H54 (cell line): ENCODE results near the gene PCSK6.
"Not testable (repeated sequence)": the region's sequence is repeated elsewhere in the genome, so short reads cannot be mapped to it uniquely, and the experiment has no call there.

Source experiments
- DNase-seq: peaks from one replicate; pipeline ENCODE4 v3.0.0; 2011; ENCODE audit warnings: low spot score, mixed read lengths; ENCODE audit not compliant: insufficient read length
- FAIRE-seq: peaks from 3 replicates; lab custom pipeline; 2011; peaks lifted over from hg19 to GRCh38; lab: Jason Lieb, UNC
- POLR2A ChIP-seq: IDR thresholded peaks from 2 replicates; pipeline ENCODE4 v1.6.1; 2011; ENCODE audit warnings: low read depth, mild to moderate bottlenecking, low read length

The PCSK6 gene

DNA sequence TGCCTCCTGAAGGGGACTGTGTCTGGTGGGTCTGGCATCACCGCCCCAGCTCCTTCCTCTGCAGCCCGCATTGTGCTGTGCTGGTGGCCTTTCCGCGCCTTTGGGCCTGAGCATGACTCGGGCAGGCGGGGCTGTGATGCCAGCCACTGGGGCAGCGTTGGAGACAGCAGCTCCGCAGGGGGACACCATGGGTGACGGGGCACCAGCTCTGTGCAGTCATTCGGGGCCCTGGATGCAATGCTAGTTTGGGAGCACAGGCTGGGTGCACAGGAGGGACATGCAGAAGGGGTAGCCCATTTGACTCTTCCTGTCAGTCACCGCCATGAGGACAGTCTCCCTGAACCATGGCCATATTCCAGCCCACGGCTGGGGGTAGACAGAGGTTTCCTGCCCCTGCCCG, 110.6 kb downstream of the PCSK6 start:
- FAIRE-seq (no peak), DNase-seq (no peak)
- no peak for TF ChIP-seq POLR2A

DNA sequence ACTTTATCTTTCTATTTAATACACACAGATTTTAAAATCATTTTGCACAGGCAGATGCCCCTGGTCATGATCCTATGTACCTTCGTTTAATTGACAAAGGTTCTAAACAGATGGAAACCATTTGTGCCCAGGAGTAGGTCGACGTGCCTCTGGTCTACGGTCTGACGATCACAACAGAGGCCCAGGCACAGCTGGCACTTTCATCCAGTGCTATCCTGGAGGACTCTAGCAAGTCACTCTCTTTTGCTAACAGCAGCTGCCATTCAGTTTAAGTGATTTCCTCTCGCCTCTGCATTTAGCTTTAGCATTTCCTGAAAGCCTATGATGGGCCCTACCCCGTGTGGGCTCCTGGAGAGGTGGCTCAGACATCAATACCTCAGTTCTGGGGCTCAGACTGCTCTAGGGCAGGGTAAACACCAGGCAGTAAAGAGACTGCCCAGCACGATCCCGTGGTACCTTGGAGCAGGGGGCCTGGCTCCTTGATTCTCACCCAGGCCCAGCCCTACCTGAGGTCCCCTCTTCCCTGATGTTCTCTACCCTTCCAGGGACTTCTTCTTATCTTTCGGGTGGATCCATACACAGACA, 111.2 kb downstream of the PCSK6 start:
- FAIRE-seq = no peak
- TF ChIP-seq POLR2A = no peak
- no peak for DNase-seq

DNA sequence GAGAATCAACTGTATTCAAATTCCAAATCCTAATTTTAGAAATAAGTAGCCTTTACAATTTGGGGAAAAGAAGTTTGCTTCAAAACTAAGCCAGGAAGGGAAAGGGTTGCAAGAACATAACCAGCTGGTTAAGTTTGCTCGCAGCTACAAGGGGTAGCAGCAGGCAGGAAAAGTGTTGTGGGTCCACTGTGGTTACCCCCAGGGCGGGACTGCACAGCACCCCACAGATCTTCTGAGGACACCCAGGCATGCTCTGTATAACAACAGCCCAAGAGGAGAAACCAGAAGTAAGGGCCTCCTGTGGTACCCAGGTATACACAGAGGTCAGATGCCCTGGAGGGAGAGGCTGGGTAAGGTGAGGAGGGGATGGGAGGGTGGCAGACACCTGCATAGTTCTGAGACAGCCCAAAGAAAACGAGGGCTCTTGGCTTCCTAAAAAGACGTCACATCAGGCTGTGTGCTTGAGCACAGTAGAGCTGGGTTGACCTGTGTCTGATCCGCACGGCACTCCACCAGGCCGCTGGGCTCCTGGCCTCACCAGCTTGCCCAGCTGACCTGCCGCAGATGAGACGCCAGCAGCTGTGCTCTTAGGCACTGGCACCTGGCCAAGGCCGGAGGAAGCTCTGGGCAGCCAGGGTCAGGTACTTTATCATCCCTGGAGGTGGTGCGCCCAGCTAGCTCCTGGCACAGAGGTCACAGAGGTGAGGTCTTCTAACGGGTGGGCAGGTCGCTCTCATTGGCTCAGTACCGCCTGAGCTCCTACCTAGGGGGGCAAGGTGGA, 112.7 kb downstream of the PCSK6 start:
- TF ChIP-seq POLR2A = no peak
- FAIRE-seq (no peak), DNase-seq (no peak)

DNA sequence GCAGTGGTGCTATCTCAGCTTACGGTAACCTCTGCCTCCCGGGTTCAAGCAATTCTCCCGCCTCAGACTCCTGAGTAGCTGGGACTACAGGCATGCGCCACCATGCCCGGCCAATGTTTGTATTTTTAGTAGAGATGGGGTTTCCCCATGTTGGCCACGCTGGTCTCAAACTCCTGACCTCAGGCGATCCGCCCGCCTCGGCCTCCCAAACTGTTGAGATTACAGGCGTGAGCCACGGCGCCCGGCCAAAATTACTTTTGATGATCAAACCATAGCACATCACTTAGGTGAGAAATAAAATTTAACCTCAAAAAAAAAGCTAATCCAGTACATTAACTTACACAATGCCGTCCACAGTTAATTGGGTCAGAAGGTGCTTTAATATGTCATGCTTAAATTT, 114.5 kb downstream of the PCSK6 start:
- DNase-seq, FAIRE-seq: not testable (repeated sequence)

DNA sequence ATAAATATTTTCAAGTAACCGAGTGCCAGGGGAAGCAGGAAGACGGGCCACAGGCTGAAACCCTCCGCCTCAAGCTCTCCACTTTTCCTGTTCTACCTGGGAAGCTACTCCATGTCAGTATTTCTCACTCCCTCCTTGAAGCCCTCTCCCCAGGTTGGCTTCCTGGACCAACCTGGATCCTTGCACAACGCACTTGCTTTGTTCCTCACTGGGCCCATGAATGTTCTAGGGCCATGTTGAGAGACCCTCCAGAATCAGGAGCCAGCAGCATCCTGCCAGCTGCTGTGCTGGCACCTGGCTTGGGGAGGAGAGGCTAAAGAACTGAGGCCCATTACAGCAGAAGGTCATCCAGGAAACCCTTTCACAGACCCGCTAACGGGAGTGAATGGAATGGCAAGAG, 115.2 kb downstream of the PCSK6 start:
- TF ChIP-seq POLR2A = no peak
- DNase-seq = no peak
- FAIRE-seq = no peak

DNA sequence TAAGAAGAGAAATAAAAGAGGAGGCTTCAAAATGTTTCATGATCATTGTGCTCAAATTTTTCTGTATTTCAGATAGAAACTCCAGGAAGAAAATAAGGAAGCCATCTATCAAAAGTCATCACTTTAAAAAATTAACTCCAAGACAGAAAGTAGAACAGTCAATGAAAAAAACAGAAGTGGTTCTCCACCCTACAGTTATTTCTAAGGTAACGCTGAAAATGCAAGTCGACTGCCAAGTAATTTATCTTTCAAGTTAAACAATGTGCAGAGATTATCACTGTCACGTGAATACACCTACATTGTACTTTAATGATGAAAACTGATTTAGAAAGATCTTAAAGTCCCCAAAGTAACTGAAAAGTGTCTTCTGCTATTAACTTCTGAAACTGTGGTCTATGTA, 115.9 kb downstream of the PCSK6 start:
- no peak for TF ChIP-seq POLR2A

DNA sequence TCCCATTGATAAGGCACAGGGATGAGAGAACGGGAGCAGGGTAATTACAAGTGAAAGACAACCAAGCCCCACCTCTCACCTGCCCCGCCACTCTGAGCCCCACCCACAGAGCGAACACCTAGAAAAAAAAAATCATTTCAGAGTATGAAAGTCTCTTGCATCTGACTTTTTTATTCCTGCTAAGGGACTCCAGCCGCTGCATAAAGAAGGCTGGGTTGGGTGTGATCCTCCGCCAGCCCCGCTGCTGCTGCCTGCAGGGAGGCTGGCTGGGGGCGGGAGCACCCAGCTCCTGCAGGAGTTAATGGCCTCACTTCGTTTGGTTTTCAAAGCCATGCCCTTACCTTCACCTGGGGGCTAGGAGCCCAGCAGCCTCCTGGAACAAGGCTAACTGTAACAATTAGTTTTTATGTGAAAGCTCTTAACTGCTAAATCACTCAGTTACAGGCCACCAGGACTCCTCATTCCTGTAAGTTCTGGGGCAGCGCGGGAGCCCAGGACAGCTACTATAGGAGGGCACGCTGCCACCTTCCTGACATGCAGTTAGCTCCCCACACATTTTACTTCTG, 116.5 kb downstream of the PCSK6 start:
- FAIRE-seq (no peak), DNase-seq (no peak)
- no peak for TF ChIP-seq POLR2A

More for the DNA sequence above, 115.9 kb downstream of the PCSK6 start:
- DNase-seq = no peak
- FAIRE-seq = no peak

DNA sequence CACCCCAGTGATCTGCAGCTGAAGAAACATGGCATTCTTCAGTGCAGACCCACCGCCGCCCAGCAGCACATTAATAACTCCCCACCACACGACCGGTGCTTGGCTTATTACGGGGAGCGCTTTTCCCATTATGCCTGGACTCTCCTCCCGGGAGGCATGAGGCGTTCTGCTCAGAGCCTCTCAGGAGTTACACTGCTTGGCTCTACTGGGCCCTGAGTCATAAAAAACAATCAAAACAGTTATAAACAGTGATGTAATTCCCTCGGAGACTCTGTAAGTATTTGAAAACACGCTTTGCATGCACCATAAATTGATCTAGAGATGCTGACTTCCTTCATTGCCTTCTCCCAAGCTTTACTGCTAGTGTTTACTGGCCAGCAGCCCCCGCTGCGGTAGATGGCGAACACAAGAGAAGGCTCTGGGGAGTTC, 117.3 kb downstream of the PCSK6 start:
- DNase-seq (no peak), FAIRE-seq (no peak)
- TF ChIP-seq POLR2A = no peak

DNA sequence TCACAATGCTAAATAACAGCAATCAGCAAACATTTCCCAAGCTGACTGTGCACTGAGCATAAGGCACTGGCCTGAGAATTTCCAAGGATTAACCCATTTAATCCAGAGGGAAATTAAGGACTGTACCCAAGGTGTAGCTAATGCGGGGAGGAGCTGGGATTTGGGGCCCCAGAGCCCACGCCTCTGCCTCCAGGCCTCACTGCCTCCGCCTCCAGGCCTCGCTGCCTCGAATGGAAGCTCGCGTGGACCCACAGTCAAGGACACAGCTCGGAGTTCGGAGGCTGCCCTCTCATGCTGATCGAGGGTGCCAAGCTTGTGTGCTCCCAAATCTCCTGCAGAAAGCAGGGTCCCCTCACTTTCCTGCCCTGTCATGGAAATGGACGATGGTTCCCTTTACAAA, 118.0 kb downstream of the PCSK6 start:
- FAIRE-seq = no peak
- DNase-seq = no peak
- TF ChIP-seq POLR2A = no peak

DNA sequence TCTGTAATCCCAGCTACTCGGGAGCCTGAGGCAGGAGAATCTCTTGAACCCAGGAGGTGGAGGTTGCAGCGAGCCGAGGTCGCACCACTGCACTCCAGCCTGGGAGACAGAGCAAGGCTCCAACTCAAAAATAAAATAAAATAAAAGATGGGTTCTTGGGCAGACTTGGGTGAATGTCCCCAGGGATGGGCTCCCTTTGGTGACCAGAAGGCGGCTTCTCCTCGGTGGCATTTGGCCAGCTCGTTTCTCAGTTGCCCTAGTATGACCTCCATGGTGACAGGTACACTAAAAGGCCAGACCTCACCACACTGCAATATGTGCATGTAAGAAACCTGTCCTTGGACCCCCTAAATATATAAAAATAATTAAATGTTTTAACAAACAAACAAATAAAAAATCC, 118.4 kb downstream of the PCSK6 start:
- no peak for TF ChIP-seq POLR2A
- no peak for FAIRE-seq
- DNase-seq = no peak

DNA sequence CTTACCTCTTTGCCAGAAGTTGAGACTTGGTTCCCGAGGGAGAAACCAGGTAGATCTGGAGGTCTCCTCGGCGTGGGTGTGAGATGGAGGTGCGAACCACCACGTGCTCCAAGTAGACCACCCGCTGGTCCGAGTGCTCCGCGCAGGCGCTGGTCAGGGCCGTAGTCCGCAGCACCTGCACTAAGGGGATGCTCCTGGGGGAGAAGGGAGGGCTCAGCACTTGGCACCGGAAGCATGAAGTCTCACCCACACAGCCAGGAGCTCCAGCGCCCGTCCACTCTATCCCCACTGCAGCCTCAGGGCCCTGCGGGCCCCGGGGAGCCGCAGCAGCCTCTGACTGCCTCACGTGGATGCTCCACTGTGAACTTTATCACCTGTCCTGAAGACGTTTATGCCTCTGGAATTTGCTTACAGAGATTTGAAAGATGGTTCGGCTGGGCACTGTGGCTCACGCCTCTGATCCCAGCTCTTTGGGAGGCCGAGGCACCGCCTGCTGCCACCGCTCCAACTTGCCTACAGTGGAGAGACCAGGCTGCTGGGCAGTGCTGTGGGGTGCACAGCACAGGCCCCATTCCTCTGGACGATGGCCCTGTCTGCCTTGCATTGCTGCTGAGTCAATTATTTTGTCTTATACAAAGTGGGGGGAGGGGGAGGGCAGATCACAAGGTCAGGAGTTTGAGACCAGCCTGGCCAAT, 119.0 kb downstream of the PCSK6 start:
- DNase-seq = no peak
- TF ChIP-seq POLR2A = no peak
- no peak for FAIRE-seq

DNA sequence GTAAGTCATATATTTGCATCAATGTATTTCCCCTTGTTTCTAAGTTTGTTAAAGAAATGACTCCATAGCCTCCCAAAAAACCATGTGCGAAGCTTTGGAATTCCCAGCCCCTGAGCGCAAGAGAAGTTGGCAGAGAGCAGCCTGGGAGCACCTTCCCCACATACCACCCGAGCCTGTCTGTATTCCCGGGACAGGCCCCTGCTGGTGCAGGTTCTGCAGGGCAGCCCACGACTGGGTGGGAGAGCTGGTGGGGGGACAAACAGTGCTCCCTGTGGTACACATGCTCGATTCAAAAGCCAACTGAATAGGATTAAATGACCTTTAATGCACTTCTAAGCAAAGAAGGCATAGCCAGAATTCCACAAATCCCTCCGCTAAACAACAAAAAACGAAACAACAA, 119.8 kb downstream of the PCSK6 start:
- no peak for TF ChIP-seq POLR2A
- no peak for DNase-seq
- FAIRE-seq = no peak

DNA sequence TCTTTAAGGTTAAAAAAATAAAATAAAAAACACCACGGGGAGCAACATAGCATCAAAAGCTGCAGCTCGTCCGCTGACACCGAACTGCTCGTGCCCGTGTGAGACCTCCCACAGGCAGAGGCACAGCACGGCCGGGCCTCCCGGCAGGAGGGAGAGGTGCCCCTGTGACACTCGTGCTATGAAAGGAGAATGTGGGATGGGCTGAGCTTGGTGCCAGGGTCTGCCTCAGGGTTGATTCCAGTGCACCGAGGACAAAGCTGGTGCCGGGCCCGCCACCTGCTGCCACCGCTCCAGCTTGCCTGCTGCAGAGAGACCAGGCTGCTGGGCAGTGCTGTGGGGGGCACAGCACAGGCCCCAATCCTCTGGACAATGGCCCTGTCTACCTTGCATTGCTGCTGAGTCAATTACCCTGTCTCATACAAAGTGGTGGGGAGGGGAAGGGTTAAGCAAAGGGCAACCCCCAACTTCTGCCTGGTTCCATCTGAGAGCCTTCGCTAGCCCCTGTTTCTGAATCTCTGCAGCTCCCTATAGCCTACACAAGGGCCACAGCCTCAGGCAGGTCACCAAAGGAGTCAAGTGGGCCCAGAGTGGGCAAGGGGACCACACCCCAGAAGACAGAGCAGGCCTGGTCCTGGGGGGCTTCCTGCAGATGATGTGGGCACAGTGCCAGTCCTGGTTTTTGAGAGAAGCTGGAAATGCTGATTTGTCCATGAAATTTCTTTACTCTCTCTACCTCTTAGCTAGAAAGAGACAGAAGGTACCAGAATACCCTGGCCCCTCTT, 120.5 kb downstream of the PCSK6 start:
- no peak for FAIRE-seq
- no peak for TF ChIP-seq POLR2A
- DNase-seq = no peak
